SK-N-SH treated with all-trans-retinoic acid at 6 μM for 48 hours (cell line): Measurements from ENCODE around the gene ITGB3.
"Not testable (repeated sequence)": the region's sequence is repeated elsewhere in the genome, so short reads cannot be mapped to it uniquely, and the experiment has no call there.

ENCODE experiments used
- ATAC-seq: fragments of 200-7000 bp; cut with Tn5 transposase; 3 replicates; pipeline ENCODE4 v1.9.1; 2020; ENCODE audit warnings: mild to moderate bottlenecking, moderate library complexity
- ARNTL ChIP-seq: fragments of 450-650 bp; formaldehyde crosslinking; IDR thresholded peaks from 2 replicates; pipeline ENCODE4 v1.5.0; 2020; ENCODE audit warnings: low read depth, mild to moderate bottlenecking, moderate library complexity, borderline replicate concordance
- BACH2 ChIP-seq: fragments of 250-450 bp; sonication (Bioruptor Pico); IDR thresholded peaks from 2 replicates; pipeline ENCODE4 v1.9.0; 2021; ENCODE audit warnings: mild to moderate bottlenecking, borderline replicate concordance
- CSDC2 ChIP-seq: fragments of 250-450 bp; sonication (Bioruptor Pico); IDR thresholded peaks from 2 replicates; pipeline ENCODE4 v1.5.0; 2020; ENCODE audit warnings: mild to moderate bottlenecking, moderate library complexity
- ISL1 ChIP-seq: fragments of 250-450 bp; sonication (Bioruptor Pico); IDR thresholded peaks from 2 replicates; pipeline ENCODE4 v2.1.2; 2022; ENCODE audit warnings: mild to moderate bottlenecking, moderate library complexity
- OSR1 ChIP-seq: fragments of 250-450 bp; sonication (Bioruptor Pico); IDR thresholded peaks from 2 replicates; pipeline ENCODE4 v1.8.0; 2022; ENCODE audit warnings: moderate library complexity, mild to moderate bottlenecking, inconsistent platforms
- PPARA ChIP-seq: fragments of 250-450 bp; sonication (Bioruptor Pico); IDR thresholded peaks from 2 replicates; pipeline ENCODE4 v1.5.0; 2020; ENCODE audit warnings: mild to moderate bottlenecking, borderline replicate concordance
- RARB ChIP-seq: fragments of 250-450 bp; sonication (Bioruptor Pico); IDR thresholded peaks from 2 replicates; pipeline ENCODE4 v1.8.0; 2021; ENCODE audit warnings: mild to moderate bottlenecking, moderate library complexity
- SNAI2 ChIP-seq: fragments of 250-450 bp; sonication (Bioruptor Pico); IDR thresholded peaks from 2 replicates; pipeline ENCODE4 v1.5.0; 2020; ENCODE audit warnings: mild to moderate bottlenecking, moderate library complexity
- TCF4 ChIP-seq: fragments of 250-450 bp; sonication (Bioruptor Pico); IDR thresholded peaks from 2 replicates; pipeline ENCODE4 v1.8.0; 2021; ENCODE audit warnings: mild to moderate bottlenecking, moderate library complexity, borderline replicate concordance
- TOX ChIP-seq: fragments of 250-450 bp; sonication (Bioruptor Pico); IDR thresholded peaks from 2 replicates; pipeline ENCODE4 v1.8.0; 2021; ENCODE audit warnings: mild to moderate bottlenecking, moderate library complexity, borderline replicate concordance
- ZC3H10 ChIP-seq: fragments of 250-450 bp; sonication (Bioruptor Pico); IDR thresholded peaks from 2 replicates; pipeline ENCODE4 v1.5.1; 2021; ENCODE audit warnings: mild to moderate bottlenecking, moderate library complexity
- ZFP30 ChIP-seq: fragments of 450-650 bp; formaldehyde crosslinking; IDR thresholded peaks from 2 replicates; pipeline ENCODE4 v1.5.0; 2022; ENCODE audit warnings: mild to moderate bottlenecking, moderate library complexity
- ZNF70 ChIP-seq: fragments of 450-650 bp; formaldehyde crosslinking; IDR thresholded peaks from 2 replicates; pipeline ENCODE4 v1.5.0; 2020; ENCODE audit warnings: mild to moderate bottlenecking, moderate library complexity
- TF ChIP-seq, protein P1 (sequence below): fragments of 250-450 bp; sonication (Bioruptor Pico); IDR thresholded peaks from 2 replicates; pipeline ENCODE4 v1.8.0; 2021; ENCODE audit warnings: low read depth, mild to moderate bottlenecking, moderate library complexity, borderline replicate concordance
- TF ChIP-seq, protein P2 (sequence below): fragments of 250-450 bp; sonication (Bioruptor Pico); IDR thresholded peaks from 2 replicates; pipeline ENCODE4 v1.5.1; 2021; ENCODE audit warnings: mild to moderate bottlenecking, moderate library complexity
- TF ChIP-seq, protein P3 (sequence below): fragments of 250-450 bp; sonication (Bioruptor Pico); IDR thresholded peaks from 2 replicates; pipeline ENCODE4 v1.5.0; 2020; ENCODE audit warnings: mild to moderate bottlenecking, moderate library complexity

The ITGB3 gene

DNA sequence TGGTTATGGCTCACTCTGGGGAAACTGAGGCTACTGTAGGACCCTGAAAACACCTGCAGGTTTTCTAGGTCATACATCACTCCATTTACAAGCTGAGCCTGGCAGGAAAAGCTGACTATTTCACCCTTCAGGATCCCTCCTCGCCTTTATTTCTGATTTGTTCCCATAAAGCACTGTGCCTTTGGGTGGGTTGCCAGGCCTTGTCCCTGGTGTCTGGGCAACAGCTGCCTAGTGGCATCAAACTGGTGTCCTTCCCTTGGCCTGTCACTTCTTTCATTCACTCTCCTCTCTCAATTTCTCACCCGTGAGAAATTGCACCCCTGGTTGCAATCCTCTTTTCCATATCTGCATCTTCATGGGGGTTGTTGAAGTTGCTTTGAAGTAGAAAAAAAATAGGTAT, 42.8 kb upstream of the ITGB3 start:
- TF ChIP-seq, protein P1, sequence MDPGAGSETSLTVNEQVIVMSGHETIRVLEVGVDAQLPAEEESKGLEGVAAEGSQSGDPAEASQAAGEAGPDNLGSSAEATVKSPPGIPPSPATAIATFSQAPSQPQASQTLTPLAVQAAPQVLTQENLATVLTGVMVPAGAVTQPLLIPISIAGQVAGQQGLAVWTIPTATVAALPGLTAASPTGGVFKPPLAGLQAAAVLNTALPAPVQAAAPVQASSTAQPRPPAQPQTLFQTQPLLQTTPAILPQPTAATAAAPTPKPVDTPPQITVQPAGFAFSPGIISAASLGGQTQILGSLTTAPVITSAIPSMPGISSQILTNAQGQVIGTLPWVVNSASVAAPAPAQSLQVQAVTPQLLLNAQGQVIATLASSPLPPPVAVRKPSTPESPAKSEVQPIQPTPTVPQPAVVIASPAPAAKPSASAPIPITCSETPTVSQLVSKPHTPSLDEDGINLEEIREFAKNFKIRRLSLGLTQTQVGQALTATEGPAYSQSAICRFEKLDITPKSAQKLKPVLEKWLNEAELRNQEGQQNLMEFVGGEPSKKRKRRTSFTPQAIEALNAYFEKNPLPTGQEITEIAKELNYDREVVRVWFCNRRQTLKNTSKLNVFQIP (CRISPR knock-in tag), result no peak
- TF ChIP-seq TOX (no peak), RARB (no peak), BACH2 (CRISPR knock-in tag) (no peak)
- ATAC-seq, result no peak

DNA sequence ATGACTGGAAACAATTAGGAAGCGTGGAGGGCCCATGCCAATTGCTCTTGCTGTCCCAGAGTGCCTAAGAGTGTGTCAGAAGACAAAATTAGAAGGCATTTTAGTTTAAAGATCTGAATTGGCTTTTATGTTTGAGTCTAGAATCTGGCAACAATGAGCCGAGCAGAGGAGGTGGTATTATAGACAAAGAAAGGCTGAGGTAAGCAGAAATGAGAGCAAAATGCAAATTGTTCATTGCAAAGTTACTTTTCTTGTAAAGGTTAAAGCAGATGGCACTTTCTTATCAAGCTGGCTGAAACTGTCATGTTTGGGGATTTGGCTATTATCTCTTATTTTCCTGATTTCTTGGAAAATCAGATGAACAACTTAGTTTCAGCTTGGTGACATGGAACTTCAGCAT, 41.2 kb upstream of the ITGB3 start:
- ATAC-seq, result no peak
- TF ChIP-seq ISL1 (CRISPR knock-in tag) (no peak), PPARA (CRISPR knock-in tag) (no peak)
- TF ChIP-seq, all 23 proteins: peak for 0

DNA sequence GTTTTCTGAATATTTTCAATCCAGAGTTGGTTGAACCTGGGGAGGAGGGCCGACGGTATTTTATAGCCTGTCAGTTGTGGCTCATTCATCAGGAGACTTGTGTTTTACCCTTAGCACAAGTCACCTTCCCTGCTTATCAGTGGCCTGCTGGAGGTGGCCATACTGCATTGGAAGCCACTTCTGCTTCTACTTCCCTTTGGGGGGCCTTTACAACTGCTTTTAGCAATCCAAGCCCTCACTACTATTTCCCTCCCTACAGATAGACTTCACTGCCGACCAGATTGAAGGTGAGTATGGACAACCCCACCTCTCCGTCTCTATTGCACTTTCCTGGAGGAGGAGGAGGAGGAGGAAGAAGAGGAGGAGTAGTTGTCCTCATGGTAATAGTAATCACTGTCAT, 40.1 kb upstream of the ITGB3 start:
- TF ChIP-seq CSDC2 (CRISPR knock-in tag), result no peak
- no peak for TF ChIP-seq PPARA (CRISPR knock-in tag)
- TF ChIP-seq, protein P2, sequence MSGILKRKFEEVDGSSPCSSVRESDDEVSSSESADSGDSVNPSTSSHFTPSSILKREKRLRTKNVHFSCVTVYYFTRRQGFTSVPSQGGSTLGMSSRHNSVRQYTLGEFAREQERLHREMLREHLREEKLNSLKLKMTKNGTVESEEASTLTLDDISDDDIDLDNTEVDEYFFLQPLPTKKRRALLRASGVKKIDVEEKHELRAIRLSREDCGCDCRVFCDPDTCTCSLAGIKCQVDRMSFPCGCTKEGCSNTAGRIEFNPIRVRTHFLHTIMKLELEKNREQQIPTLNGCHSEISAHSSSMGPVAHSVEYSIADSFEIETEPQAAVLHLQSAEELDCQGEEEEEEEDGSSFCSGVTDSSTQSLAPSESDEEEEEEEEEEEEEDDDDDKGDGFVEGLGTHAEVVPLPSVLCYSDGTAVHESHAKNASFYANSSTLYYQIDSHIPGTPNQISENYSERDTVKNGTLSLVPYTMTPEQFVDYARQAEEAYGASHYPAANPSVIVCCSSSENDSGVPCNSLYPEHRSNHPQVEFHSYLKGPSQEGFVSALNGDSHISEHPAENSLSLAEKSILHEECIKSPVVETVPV, result no peak
- no peak for TF ChIP-seq ZNF70
- no peak for TF ChIP-seq ARNTL
- TF ChIP-seq ZC3H10 (CRISPR knock-in tag), result no peak
- TF ChIP-seq, protein P3, sequence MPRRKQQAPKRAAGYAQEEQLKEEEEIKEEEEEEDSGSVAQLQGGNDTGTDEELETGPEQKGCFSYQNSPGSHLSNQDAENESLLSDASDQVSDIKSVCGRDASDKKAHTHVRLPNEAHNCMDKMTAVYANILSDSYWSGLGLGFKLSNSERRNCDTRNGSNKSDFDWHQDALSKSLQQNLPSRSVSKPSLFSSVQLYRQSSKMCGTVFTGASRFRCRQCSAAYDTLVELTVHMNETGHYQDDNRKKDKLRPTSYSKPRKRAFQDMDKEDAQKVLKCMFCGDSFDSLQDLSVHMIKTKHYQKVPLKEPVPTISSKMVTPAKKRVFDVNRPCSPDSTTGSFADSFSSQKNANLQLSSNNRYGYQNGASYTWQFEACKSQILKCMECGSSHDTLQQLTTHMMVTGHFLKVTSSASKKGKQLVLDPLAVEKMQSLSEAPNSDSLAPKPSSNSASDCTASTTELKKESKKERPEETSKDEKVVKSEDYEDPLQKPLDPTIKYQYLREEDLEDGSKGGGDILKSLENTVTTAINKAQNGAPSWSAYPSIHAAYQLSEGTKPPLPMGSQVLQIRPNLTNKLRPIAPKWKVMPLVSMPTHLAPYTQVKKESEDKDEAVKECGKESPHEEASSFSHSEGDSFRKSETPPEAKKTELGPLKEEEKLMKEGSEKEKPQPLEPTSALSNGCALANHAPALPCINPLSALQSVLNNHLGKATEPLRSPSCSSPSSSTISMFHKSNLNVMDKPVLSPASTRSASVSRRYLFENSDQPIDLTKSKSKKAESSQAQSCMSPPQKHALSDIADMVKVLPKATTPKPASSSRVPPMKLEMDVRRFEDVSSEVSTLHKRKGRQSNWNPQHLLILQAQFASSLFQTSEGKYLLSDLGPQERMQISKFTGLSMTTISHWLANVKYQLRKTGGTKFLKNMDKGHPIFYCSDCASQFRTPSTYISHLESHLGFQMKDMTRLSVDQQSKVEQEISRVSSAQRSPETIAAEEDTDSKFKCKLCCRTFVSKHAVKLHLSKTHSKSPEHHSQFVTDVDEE (CRISPR knock-in tag), result no peak
- TF ChIP-seq SNAI2 (CRISPR knock-in tag), result no peak
- TF ChIP-seq TCF4 (CRISPR knock-in tag), result no peak
- ATAC-seq, result no peak

DNA sequence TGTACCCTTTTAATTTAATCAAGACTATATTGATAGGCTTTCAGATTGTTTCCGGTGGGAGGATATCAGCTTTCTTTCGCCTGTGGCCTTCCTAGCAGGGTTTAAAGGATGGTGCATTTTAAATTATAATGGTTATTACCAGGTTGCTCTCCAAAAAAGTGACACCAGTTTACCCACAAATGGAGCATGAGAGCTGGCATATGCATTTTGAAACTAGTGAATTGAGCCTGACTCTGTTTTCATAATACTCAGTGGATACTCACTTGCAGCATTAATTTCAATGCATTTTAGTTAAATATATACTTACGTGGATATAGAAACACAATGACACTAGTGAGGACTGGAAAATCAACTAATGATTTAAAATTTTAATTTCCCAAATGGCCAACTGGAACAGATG, 38.7 kb upstream of the ITGB3 start:
- TF ChIP-seq ARNTL, result no peak
- ATAC-seq, result no peak

DNA sequence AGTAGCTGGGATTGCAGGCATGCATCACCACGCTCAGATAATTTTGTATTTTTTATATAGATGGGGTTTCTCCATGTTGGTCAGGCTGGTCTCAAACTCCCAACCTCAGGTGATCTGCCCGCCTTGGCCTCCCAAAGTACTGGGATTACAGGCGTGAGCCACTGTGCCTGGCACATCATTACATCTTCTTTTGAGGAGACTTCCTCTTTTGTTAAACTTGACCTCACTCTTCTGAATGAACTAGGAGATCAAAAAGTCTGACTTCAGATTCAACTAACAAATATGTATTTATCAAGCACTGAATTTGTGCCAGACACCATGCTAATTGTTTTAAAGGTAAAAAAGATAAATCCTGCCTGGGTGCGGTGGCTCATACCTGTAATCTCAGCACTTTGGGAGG, 36.8 kb upstream of the ITGB3 start:
- not testable (repeated sequence) for ATAC-seq

DNA sequence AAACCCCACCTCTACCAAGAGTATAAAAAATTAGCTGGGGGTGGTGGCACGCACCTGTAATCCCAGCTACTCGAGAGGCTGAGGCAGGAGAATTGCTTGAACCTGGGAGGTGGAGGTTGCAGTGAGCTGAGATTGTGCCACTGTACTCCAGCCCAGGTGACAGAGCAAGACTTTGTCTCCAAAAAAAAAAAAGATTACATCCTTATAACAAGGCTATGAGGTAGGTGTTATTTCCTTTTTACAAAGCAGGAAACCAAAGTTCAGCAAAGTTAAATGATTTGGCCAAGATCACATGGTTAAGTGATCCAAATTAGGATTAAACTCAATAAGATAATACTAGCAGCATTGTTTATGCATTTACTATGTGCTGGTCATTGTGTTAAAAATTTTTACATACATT, 36.3 kb upstream of the ITGB3 start:
- not testable (repeated sequence) for ATAC-seq

DNA sequence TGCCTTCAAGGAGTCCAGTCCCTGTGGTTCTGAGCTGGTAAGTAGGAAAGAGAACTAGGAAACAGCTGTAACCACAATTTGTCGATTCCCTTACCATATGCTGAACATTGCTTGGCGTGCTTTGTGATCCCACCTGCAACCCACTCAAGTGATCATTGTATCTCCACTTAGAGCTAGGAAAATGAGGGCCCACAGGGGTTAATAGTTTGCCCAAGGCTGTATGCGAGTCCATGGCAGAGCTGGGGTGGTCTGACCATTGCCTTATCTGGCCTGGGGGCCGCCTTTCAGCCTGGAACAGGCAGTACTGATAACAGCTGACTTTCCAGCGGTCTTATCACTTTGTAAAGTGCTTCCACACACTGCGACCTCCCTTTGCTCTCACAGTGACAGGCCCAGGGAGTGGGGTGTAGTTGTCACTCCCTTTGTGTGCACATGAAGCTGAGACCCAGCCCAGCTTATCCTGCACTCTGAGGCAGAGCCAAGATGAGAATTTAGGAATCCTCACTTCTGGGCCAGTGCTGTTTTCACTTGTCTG, 34.7 kb upstream of the ITGB3 start:
- TF ChIP-seq OSR1 (CRISPR knock-in tag) (no peak), BACH2 (CRISPR knock-in tag) (no peak), PPARA (CRISPR knock-in tag) (no peak), TOX (no peak), ZFP30 (CRISPR knock-in tag) (no peak), ISL1 (CRISPR knock-in tag) (no peak), ZNF70 (no peak), SNAI2 (CRISPR knock-in tag) (no peak)

More for the DNA sequence above, 34.7 kb upstream of the ITGB3 start:
- ATAC-seq, result no peak
